Heart right ventricle (tissue), 16 donors: Measurements from ENCODE around the gene SGCE. TPM values are rescaled to one million over a fixed set of nuclear protein-coding genes. Genes with fewer than 3 reads are reported as not detected.

ENCODE experiments used
- ATAC-seq, 8 donors: fragments of 200-7000 bp; cut with Tn5 transposase; one replicate each; pipeline ENCODE4 v1.9.1; 2020; ENCODE audit warnings: mild to moderate bottlenecking in 8 of 8, moderate library complexity in 8 of 8, moderate number of reproducible peaks in 1 of 8
- DNase-seq, 2 donors: peaks; one replicate each; pipeline ENCODE4 v3.0.0-alpha.2; 2020
- H3K27ac ChIP-seq, 10 donors: fragments of 200-600 bp; sonication (generic) in 2 of 10; one replicate each; pipeline versions ENCODE4 v1.5.0 to v1.8.0; 2020 to 2022; ENCODE audit warnings: mild to moderate bottlenecking in 3 of 10
- H3K27me3 ChIP-seq, 7 donors: fragments of 200-600 bp; one replicate each; pipeline ENCODE4 v1.8.0; 2021 to 2022; ENCODE audit warnings: mild to moderate bottlenecking in 2 of 7
- H3K36me3 ChIP-seq, 9 donors: fragments of 200-600 bp; sonication (generic) in 1 of 9; one replicate each; pipeline versions ENCODE4 v1.5.0 to v1.8.0; 2020 to 2022; ENCODE audit warnings: mild to moderate bottlenecking in 2 of 9
- H3K4me1 ChIP-seq, 9 donors: fragments of 200-600 bp; sonication (generic) in 1 of 9; one replicate each; pipeline versions ENCODE4 v1.5.0 to v1.8.0; 2020 to 2022; ENCODE audit warnings: mild to moderate bottlenecking in 4 of 9
- H3K4me3 ChIP-seq, 10 donors: fragments of 200-600 bp; sonication (generic) in 2 of 10; one replicate each; pipeline versions ENCODE4 v1.5.0 to v1.8.0; 2020 to 2022; ENCODE audit warnings: mild to moderate bottlenecking in 7 of 10, moderate library complexity in 2 of 10
- H3K9me3 ChIP-seq, 11 donors: fragments of 200-600 bp in 10 of 11; sonication (generic) in 2 of 11; one replicate each; pipeline versions ENCODE4 v1.5.0 to v1.8.0; 2013 to 2022; ENCODE audit warnings: mild to moderate bottlenecking in 2 of 11, control low read depth in 1 of 11, moderate library complexity in 1 of 11
- WGBS, 2 donors: extraction: QIAGEN DNeasy Blood & Tissue Kit; methylation state at CpG; one replicate each; pipeline ENCODE4 v1.1.7; 2013; ENCODE audit warnings: inconsistent platforms in 1 of 2; 5-methylcytosine and 5-hydroxymethylcytosine counted together
- intact Hi-C, 10 donors: fragments of 100-400 bp; cut with DNase I; formaldehyde crosslinking; loops; one replicate each; pipeline versions ENCODE4 v1.11.1 to v1.14.2; 2022
- polyA plus RNA-seq, 2 donors: library from polyadenylated mRNA; stranded (reverse); fragments of 200-250 nt; gene quantifications; one replicate each; pipeline ENCODE4 v1.2.3, GENCODE V29; 2013
- total RNA-seq, 10 donors: library from RNA; stranded (reverse); fragmentation: NEBNext Ultra II Directional in 3 of 10; extraction: Animal tissue kit (Norgen Biotek cat#: 25700) in 3 of 10; gene quantifications; one replicate each; pipeline versions ENCODE4 v1.2.1 to v1.2.4, GENCODE V29; 2021 to 2023
- TF ChIP-seq, protein P1 (sequence below), 9 donors: fragments of 200-600 bp; sonication (generic) in 2 of 9; IDR thresholded peaks; one replicate each; pipeline versions ENCODE4 v1.5.0 to v1.8.0; 2021 to 2022; ENCODE audit warnings: antibody characterized with exemption in 9 of 9, mild to moderate bottlenecking in 5 of 9, moderate library complexity in 1 of 9
- donor health status: Arrhythmogenic right ventricular cardiomyopathy.
- donor health status: ischemic (EF 13 %, LVEDD 7.1; RV severe dilation, severe dysfunction).
- donor health status: healthy with polysubstance abuse.
- donor health status: DM: no; HTN: yes; CAD: no.
- donor health status: DM: no; HTN: no; CAD: no.
- donor health status: ischemic (EF 25% LVEDD 6.9; RV normal size, moderate dysfunction).
- donor health status: ischemic (EF 25% LVEDD 5.7; RV mildly dilated, moderate dysfunction).
- donor health status: healthy.
- donor health status: DM: yes; HTN: yes; CAD: no.
- donor health status: Ischemic cardiomyopathy.
- donor health status: ischemic (EF 35%, LVEDD 5.7; RV mildly dilated, moderate dysfunction).
- donor health status: nonischemic (EF 11% LVEDD 7.7; RV severe dilation, severe dysfunction).
- donor health status: DM: yes; HTN: yes; CAD: no.
- donor health status: PGD.
- donor health status: ischemic (EF 29% LVEDD 5.4; RV normal size, mild dysfunction).
- donor health status: nonischemic (EF 23%, LVEDD 6.1; RV moderate dilation, normal function).

Gene SGCE
- total and polyA plus RNA-seq, 12 donors = 11.5 to 31.1 (median 21.2) TPM

DNA sequence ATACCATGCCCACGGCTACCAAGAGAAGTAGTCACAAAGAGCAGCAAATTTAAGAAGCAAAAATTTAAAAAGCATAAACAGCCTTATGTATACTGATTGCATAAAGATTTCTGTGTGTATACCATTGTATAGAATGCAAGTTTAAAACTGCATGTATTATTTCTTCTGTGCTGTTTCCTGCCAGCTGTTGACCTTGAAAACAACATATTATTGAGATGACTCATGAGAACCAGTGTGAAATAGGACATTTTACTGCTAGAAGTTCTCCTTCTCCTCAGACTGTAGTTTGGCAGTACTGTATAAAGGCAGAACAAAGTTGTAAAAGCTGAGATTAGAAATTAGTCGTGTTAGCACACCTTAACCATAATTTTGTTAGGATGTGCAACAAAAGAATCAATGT, 42.3 kb upstream of the SGCE start:
- WGBS, 2 donors = 53 to 67% methylated on average over 2 of the region's 2 CpGs
- Histone ChIP-seq H3K4me3 (no peak overlapping the region), H3K27ac (no peak overlapping the region), H3K4me1 (peaks cover 0 to 12% (median 0%) of the 10 kb centered on the region in 9 donors), H3K27me3 (no peaks in the 10 kb centered on the region), H3K9me3 (no peaks in the 10 kb centered on the region), H3K36me3 (no peaks in the 10 kb centered on the region)
- TF ChIP-seq, protein P1, sequence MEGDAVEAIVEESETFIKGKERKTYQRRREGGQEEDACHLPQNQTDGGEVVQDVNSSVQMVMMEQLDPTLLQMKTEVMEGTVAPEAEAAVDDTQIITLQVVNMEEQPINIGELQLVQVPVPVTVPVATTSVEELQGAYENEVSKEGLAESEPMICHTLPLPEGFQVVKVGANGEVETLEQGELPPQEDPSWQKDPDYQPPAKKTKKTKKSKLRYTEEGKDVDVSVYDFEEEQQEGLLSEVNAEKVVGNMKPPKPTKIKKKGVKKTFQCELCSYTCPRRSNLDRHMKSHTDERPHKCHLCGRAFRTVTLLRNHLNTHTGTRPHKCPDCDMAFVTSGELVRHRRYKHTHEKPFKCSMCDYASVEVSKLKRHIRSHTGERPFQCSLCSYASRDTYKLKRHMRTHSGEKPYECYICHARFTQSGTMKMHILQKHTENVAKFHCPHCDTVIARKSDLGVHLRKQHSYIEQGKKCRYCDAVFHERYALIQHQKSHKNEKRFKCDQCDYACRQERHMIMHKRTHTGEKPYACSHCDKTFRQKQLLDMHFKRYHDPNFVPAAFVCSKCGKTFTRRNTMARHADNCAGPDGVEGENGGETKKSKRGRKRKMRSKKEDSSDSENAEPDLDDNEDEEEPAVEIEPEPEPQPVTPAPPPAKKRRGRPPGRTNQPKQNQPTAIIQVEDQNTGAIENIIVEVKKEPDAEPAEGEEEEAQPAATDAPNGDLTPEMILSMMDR (IDR thresholded peaks at IDR 0.05) = no peak
- intact Hi-C loops = no loop called here
- DNase-seq (no peak), ATAC-seq (peak in 4 of 8 donors; percentile 33 to 63 (median 52))

DNA sequence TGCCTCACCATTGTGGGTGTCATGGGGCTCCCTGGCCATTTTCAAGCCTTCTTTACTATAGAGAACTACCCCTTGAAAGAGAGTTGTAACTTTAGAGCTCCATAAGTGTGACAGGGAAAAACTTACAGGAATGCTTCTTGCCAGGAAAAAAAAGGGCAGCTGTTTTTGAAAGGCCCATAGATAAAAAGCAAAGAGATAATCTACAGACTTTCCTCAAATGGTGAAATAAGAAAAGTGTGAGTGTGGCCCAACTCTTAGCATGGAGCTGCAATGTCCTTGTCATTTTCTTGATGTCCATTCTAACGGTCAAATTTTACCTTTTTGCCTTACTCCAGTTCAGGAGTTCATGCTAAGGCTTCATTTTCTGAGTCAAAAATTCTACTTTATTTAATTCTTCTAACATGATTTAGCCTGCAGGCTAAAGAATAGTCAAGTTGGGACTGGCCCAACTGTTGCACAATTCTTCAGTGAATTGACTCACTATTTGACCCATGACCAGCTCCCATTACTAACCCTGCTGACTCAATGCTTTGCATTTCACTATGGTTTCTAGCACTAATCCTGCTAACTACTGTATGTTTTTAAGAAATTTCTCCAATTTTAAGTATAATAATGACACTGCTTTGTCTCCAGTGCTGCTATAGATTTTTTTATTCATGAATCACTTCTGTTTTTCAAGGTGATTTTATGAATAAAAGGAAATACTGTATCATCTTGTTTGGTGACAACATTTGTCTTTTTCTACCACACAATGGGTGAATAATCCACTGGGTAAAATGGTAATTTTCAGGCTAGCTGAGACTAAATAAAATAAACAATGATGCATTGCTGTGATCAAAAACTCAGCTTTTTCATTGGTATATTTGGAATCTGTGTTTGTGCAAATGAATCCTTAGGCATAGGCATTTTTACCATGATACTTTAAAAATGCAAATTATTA, 41.4 kb upstream of the SGCE start:
- peaks cover 0 to 12% (median 0%) of the 10 kb centered on the region in 9 donors for H3K4me1 ChIP-seq
- no peaks in the 10 kb centered on the region for H3K27me3 ChIP-seq
- TF ChIP-seq, protein P1 (IDR thresholded peaks at IDR 0.05) = no peak
- ATAC-seq = peak in 7 of 8 donors; percentile 80 to 92 (median 87)
- DNase-seq = peak in 1 of 2 donors; percentile 46
- H3K4me3 ChIP-seq = no peak overlapping the region
- intact Hi-C loops = no loop called here
- peak overlapping the region in 5 of 10 donors; percentile 2 to 62 (median 26) for H3K27ac ChIP-seq
- no peaks in the 10 kb centered on the region for H3K9me3 ChIP-seq
- WGBS, 2 donors = 58 to 73% methylated on average over 1 of the region's 1 CpG
- no peaks in the 10 kb centered on the region for H3K36me3 ChIP-seq

DNA sequence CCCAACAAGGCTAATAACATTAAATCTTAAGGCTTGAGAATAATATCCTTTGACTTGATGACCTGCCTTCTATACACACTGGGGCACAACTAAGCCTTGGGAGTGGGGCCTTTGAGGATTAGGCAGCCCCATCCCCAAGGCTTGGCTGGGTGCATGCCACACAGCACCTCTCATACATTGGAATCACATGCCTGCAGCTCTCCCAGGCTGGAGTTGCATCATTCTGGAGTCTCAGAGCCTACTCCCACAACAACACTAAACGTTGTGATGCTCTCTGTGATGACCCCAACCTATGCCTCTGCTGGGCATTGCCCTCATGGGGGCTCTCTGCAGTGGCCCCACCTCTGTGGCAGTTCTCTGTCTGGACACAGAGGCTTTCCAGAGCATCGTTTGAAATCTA, 31.9 kb upstream of the SGCE start:
- TF ChIP-seq, protein P1 (IDR thresholded peaks at IDR 0.05) = no peak
- no peak overlapping the region for H3K27ac ChIP-seq
- intact Hi-C loops = no loop called here
- H3K9me3 ChIP-seq = no peaks in the 10 kb centered on the region
- no peak for DNase-seq
- no peak overlapping the region for H3K4me3 ChIP-seq
- WGBS, 2 donors = 48 to 62% methylated on average over 2 of the region's 2 CpGs
- H3K4me1 ChIP-seq = no peaks in the 10 kb centered on the region
- H3K27me3 ChIP-seq = no peaks in the 10 kb centered on the region
- ATAC-seq = no peak
- no peaks in the 10 kb centered on the region for H3K36me3 ChIP-seq

DNA sequence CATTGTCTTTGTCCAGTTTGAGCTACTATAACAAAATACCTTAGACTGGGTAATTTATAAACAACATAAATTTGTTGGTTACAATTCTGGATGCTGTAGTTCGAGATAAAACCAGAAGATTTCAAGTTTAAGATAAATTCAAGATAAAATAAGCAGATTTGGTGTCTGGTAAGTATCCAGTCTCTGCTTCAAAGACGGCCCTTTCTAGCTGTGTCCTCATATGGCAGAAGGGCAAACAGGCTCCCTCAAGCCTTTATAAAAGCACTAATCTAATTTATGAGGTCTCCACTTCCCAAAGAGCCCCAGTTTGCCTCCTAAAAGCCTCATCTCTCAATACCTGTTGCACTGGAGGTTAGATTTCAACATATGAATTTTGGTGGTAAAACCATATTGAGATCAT, 31.1 kb upstream of the SGCE start:
- DNase-seq (no peak), ATAC-seq (no peak)
- Histone ChIP-seq H3K9me3 (no peaks in the 10 kb centered on the region), H3K27ac (no peak overlapping the region), H3K4me1 (no peaks in the 10 kb centered on the region), H3K36me3 (no peaks in the 10 kb centered on the region), H3K27me3 (no peaks in the 10 kb centered on the region), H3K4me3 (no peak overlapping the region)
- 64 to 77% methylated on average over 2 of the region's 2 CpGs for WGBS, 2 donors
- TF ChIP-seq, protein P1 (IDR thresholded peaks at IDR 0.05) = no peak
- intact Hi-C loops = no loop called here
